PC-3 (cell line): ENCODE results near the gene SLC38A5. TPM values are rescaled to one million over a fixed set of nuclear protein-coding genes. Genes with fewer than 3 reads are reported as not detected.

Experiments used
- ATAC-seq: fragments of 200-7000 bp; cut with Tn5 transposase; 2 replicates; pipeline ENCODE4 v1.9.1; 2020; ENCODE audit warnings: mild to moderate bottlenecking, moderate library complexity
- BruUV-seq: library from RNA; stranded (reverse); fragments of 400-500 nt; replicated peaks from 2 replicates; lab custom pipeline; 2021; lab: Mats Ljungman, UMichigan
- CTCF ChIA-PET: fragments of 300-600 bp; sonication (Branson Sonifier 250); formaldehyde crosslinking; loops from one replicate; lab custom pipeline; 2022; ENCODE audit warnings: antibody characterized with exemption; lab: Charles Lee
- POLR2A ChIA-PET: fragments of 300-600 bp; sonication (Branson Sonifier 250); formaldehyde crosslinking; loops from one replicate; lab custom pipeline; 2022; ENCODE audit warnings: antibody characterized with exemption; ENCODE audit not compliant: unreplicated experiment; lab: Charles Lee
- DNase-seq: peaks from one replicate; pipeline ENCODE4 v3.0.0-alpha.2; 2015
- H2AFZ ChIP-seq: fragments of 300-600 bp; sonication (generic); 2 replicates; pipeline ENCODE4 v1.6.0; 2016; ENCODE audit warnings: antibody characterized with exemption, low read length
- H3F3A ChIP-seq: fragments of 300-600 bp; sonication (generic); one replicate; pipeline ENCODE4 v1.6.0; 2017; ENCODE audit warnings: antibody characterized with exemption, low read length, control low read depth, mild to moderate bottlenecking; ENCODE audit not compliant: unreplicated experiment
- H3K27ac ChIP-seq: fragments of 300-600 bp; sonication (generic); 2 replicates; pipeline ENCODE4 v1.5.1; 2016; ENCODE audit warnings: mild to moderate bottlenecking, low read length
- H3K27me3 ChIP-seq: fragments of 300-600 bp; sonication (generic); 2 replicates; pipeline ENCODE4 v1.6.1; 2016; ENCODE audit warnings: low read length, mixed read lengths
- H3K36me3 ChIP-seq: fragments of 300-600 bp; sonication (generic); 2 replicates; pipeline ENCODE4 v1.6.1; 2016; ENCODE audit warnings: low read depth, mixed run types, low read length, mixed read lengths
- H3K4me1 ChIP-seq: fragments of 300-600 bp; sonication (generic); 2 replicates; pipeline ENCODE4 v1.5.1; 2016; ENCODE audit warnings: low read length; ENCODE audit not compliant: insufficient read depth
- H3K4me2 ChIP-seq: fragments of 300-600 bp; sonication (generic); 2 replicates; pipeline ENCODE4 v1.6.0; 2016; ENCODE audit warnings: low read length
- H3K4me3 ChIP-seq: fragments of 300-600 bp; sonication (generic); 2 replicates; pipeline ENCODE4 v1.5.1; 2016; ENCODE audit warnings: mild to moderate bottlenecking, low read length, mixed read lengths
- H3K79me2 ChIP-seq: fragments of 300-600 bp; sonication (generic); 2 replicates; pipeline ENCODE4 v1.6.1; 2017; ENCODE audit warnings: low read length, mixed read lengths
- H3K9ac ChIP-seq: fragments of 300-600 bp; sonication (generic); 2 replicates; pipeline ENCODE4 v1.6.0; 2016; ENCODE audit warnings: mild to moderate bottlenecking, low read length
- H3K9me2 ChIP-seq: fragments of 300-600 bp; sonication (generic); replicated peaks from 2 replicates; pipeline ENCODE4 v1.6.1; 2016; ENCODE audit warnings: mixed run types, low read length, mixed read lengths
- H3K9me3 ChIP-seq: fragments of 300-600 bp; sonication (generic); 2 replicates; pipeline ENCODE4 v1.6.1; 2016; ENCODE audit warnings: low read length, mixed read lengths
- H4K20me1 ChIP-seq: fragments of 300-600 bp; sonication (generic); 2 replicates; pipeline ENCODE4 v1.6.1; 2016; ENCODE audit warnings: low read length, mixed read lengths
- EZH2 ChIP-seq: fragments of 300-600 bp; sonication (generic); IDR thresholded peaks from one replicate; pipeline ENCODE4 v1.6.1; 2017; ENCODE audit warnings: antibody characterized with exemption, mild to moderate bottlenecking, low read length; ENCODE audit not compliant: unreplicated experiment
- EZH2phosphoT487 ChIP-seq: fragments of 300-600 bp; sonication (generic); IDR thresholded peaks from 2 replicates; pipeline ENCODE4 v1.6.1; 2018; ENCODE audit warnings: mild to moderate bottlenecking, antibody characterized with exemption, low read length, borderline replicate concordance
- intact Hi-C: fragments of 100-400 bp; cut with micrococcal nuclease; formaldehyde crosslinking; loops from 2 replicates; pipeline ENCODE4 v1.9.0; 2023
- total RNA-seq: library from RNA; depleted of rRNA; stranded (reverse); fragments of >200 nt; gene quantifications from 2 replicates; pipeline ENCODE4 v1.2.3, GENCODE V29; 2014
- TF ChIP-seq, protein P1 (sequence below): fragments of 300-600 bp; sonication (generic); conservative IDR thresholded peaks from 2 replicates; pipeline ENCODE4 v1.5.1; 2017; ENCODE audit warnings: antibody characterized with exemption, low read depth, mild to moderate bottlenecking, low read length

The SLC38A5 gene
- total RNA-seq, 1 experiment from 2014 or later, result 2.4 TPM

DNA sequence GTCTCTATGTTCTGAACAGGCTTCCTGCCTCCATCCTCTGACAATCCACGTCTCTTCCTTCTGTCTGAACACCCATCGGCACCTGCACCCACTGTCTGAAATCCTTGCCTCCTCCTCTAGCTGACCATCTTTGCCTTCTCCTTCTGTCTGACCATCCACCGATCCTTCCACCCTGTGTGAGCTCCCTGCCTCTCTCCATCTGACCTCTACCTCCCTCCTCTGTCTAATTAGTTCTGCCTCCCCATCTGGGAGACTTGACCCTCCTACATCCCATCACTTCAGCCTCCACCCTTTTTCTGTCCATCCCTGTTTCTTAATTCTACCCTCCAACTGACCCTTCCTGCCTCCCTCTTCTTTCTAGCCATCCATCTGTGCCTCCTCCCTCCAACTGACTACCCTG lies 10.0 kb downstream of the SLC38A5 start:
- H3K36me3 ChIP-seq, result no peaks in the 10 kb centered on the region
- DNase-seq (no peak), ATAC-seq (no peak)
- CTCF ChIA-PET, result no interaction called here
- POLR2A ChIA-PET, result no interaction called here
- H3K9me2 ChIP-seq, result no peaks in the 10 kb centered on the region
- H3K27ac ChIP-seq, result no peak overlapping the region
- no peaks in the 10 kb centered on the region for H3K79me2 ChIP-seq
- H3K4me2 ChIP-seq, result no peak overlapping the region
- no peak for TF ChIP-seq EZH2
- TF ChIP-seq EZH2phosphoT487, result no peak
- TF ChIP-seq, protein P1, sequence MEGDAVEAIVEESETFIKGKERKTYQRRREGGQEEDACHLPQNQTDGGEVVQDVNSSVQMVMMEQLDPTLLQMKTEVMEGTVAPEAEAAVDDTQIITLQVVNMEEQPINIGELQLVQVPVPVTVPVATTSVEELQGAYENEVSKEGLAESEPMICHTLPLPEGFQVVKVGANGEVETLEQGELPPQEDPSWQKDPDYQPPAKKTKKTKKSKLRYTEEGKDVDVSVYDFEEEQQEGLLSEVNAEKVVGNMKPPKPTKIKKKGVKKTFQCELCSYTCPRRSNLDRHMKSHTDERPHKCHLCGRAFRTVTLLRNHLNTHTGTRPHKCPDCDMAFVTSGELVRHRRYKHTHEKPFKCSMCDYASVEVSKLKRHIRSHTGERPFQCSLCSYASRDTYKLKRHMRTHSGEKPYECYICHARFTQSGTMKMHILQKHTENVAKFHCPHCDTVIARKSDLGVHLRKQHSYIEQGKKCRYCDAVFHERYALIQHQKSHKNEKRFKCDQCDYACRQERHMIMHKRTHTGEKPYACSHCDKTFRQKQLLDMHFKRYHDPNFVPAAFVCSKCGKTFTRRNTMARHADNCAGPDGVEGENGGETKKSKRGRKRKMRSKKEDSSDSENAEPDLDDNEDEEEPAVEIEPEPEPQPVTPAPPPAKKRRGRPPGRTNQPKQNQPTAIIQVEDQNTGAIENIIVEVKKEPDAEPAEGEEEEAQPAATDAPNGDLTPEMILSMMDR, result no peak
- H3K9me3 ChIP-seq, result no peaks in the 10 kb centered on the region
- H2AFZ ChIP-seq, result no peak overlapping the region
- no TSS peak for BruUV-seq
- H4K20me1 ChIP-seq, result no peaks in the 10 kb centered on the region
- intact Hi-C loops, result no loop called here
- no peak overlapping the region for H3K9ac ChIP-seq
- peaks cover 9% of the 10 kb centered on the region for H3K4me1 ChIP-seq
- H3F3A ChIP-seq, result no peaks in the 10 kb centered on the region
- H3K4me3 ChIP-seq, result no peak overlapping the region
- H3K27me3 ChIP-seq, result no peaks in the 10 kb centered on the region

DNA sequence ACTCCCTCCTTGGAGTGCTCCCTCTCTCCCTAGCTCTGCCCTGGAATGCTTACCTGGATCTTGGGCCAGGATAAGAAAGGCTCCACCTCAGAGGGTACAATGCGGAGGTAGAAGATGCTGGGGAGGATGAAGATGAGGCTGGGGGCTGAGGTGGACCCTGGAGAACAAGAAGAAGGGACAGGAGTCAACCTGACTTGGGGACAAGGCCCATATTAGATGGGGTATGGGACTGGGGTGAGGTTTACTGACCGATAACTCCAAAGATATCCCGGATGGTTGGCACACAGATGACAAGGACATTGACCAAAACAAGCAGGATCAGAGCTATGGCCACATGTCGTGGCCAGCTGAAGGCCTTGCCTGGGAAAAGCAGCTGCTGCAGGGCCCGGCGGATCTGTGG lies 10.6 kb downstream of the SLC38A5 start:
- ATAC-seq, result no peak
- no peak for DNase-seq
- CTCF ChIA-PET, result no interaction called here
- BruUV-seq, result no TSS peak
- no peaks in the 10 kb centered on the region for H3K27me3 ChIP-seq
- H3K4me1 ChIP-seq, result peaks cover 6% of the 10 kb centered on the region
- no peak overlapping the region for H3K27ac ChIP-seq
- H2AFZ ChIP-seq, result no peak overlapping the region
- H3F3A ChIP-seq, result no peaks in the 10 kb centered on the region
- intact Hi-C loops, result no loop called here
- no peaks in the 10 kb centered on the region for H4K20me1 ChIP-seq
- H3K9me3 ChIP-seq, result no peaks in the 10 kb centered on the region
- H3K36me3 ChIP-seq, result no peaks in the 10 kb centered on the region
- no peak overlapping the region for H3K4me2 ChIP-seq
- POLR2A ChIA-PET, result no interaction called here
- H3K9ac ChIP-seq, result no peak overlapping the region
- H3K79me2 ChIP-seq, result no peaks in the 10 kb centered on the region
- no peaks in the 10 kb centered on the region for H3K9me2 ChIP-seq
- TF ChIP-seq EZH2phosphoT487, result no peak
- TF ChIP-seq, protein P1, result no peak
- TF ChIP-seq EZH2, result no peak
- no peak overlapping the region for H3K4me3 ChIP-seq

DNA sequence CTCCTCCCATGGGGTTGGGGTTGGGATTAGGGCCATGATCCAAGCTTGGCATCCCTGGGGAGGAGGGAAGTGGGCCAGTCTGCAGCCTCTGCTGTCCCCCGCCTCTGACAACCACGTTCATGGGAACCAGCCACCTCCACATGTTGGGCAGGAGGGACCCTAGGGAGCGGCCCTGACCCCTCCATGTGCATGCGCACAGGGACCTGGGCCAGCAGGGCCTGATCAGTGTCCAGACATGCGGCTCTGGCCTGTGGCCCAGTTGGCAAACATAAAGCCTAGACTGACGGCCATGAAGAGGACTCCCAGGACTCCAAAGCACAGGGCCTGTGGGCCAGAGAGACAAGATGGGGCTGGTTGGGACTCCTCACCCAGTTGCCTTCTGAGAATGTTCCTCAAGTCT lies 11.3 kb downstream of the SLC38A5 start:
- BruUV-seq, result no TSS peak

More for the DNA sequence above, 11.3 kb downstream of the SLC38A5 start:
- ATAC-seq (no peak), DNase-seq (no peak)
- no peaks in the 10 kb centered on the region for H3F3A ChIP-seq
- no peak overlapping the region for H2AFZ ChIP-seq
- H3K27me3 ChIP-seq, result no peaks in the 10 kb centered on the region
- no peak overlapping the region for H3K4me3 ChIP-seq
- H3K9ac ChIP-seq, result no peak overlapping the region
- ChIA-PET POLR2A (no interaction called here), CTCF (no interaction called here)
- intact Hi-C loops, result no loop called here
- TF ChIP-seq EZH2 (no peak), EZH2phosphoT487 (no peak)
- TF ChIP-seq, protein P1, result no peak
- no peak overlapping the region for H3K4me2 ChIP-seq
- H3K9me3 ChIP-seq, result no peaks in the 10 kb centered on the region
- H3K27ac ChIP-seq, result no peak overlapping the region
- H3K79me2 ChIP-seq, result no peaks in the 10 kb centered on the region
- H3K4me1 ChIP-seq, result peaks cover 1% of the 10 kb centered on the region; the same call in 1 of the 2 replicates
- no peaks in the 10 kb centered on the region for H3K9me2 ChIP-seq
- no peaks in the 10 kb centered on the region for H4K20me1 ChIP-seq
- no peaks in the 10 kb centered on the region for H3K36me3 ChIP-seq
